HG03175 (cell line): Measurements from ENCODE around the gene YAF2.
"Not testable (repeated sequence)": the region's sequence is repeated elsewhere in the genome, so short reads cannot be mapped to it uniquely, and the experiment has no call there.

Experiments used
- ATAC-seq: cut with Tn5 transposase; IDR thresholded peaks from one replicate; pipeline ENCODE4 v1.9.1; 2021; ENCODE audit warnings: mild to moderate bottlenecking, moderate library complexity; ENCODE audit not compliant: unreplicated experiment

YAF2 gene

GRCh38 chr12:42199007-42199406 is 39.0 kb downstream of the YAF2 start:
- ATAC-seq, result no peak

GRCh38 chr12:42196723-42197603 is 41.1 kb downstream of the YAF2 start:
- ATAC-seq, result no peak

- ATAC-seq, result no peak
Measured at GRCh38 chr12:42192686-42193085, 45.4 kb downstream of the YAF2 start.

- ATAC-seq, result no peak
Measured at GRCh38 chr12:42192258-42192657, 45.8 kb downstream of the YAF2 start.

GRCh38 chr12:42190376-42190775 is 47.7 kb downstream of the YAF2 start:
- ATAC-seq, result no peak

- ATAC-seq, result not testable (repeated sequence)
Measured at GRCh38 chr12:42188275-42188674, 49.8 kb downstream of the YAF2 start.

GRCh38 chr12:42187799-42188198 is 50.2 kb downstream of the YAF2 start:
- ATAC-seq, result no peak

GRCh38 chr12:42186793-42187192 is 51.3 kb downstream of the YAF2 start:
- ATAC-seq, result peak; percentile 72

- ATAC-seq, result no peak
Measured at GRCh38 chr12:42182394-42182793, 55.7 kb downstream of the YAF2 start.

GRCh38 chr12:42180990-42181596 is 57.0 kb downstream of the YAF2 start:
- no peak for ATAC-seq

- no peak for ATAC-seq
Measured at GRCh38 chr12:42178101-42178500, 59.9 kb downstream of the YAF2 start.

- no peak for ATAC-seq
Measured at GRCh38 chr12:42174978-42175377, 63.1 kb downstream of the YAF2 start.

GRCh38 chr12:42173961-42174521 is 64.0 kb downstream of the YAF2 start:
- no peak for ATAC-seq

- ATAC-seq, result no peak
Measured at GRCh38 chr12:42172441-42173210, 65.4 kb downstream of the YAF2 start.

GRCh38 chr12:42167711-42168110 is 70.3 kb downstream of the YAF2 start:
- no peak for ATAC-seq

- no peak for ATAC-seq
Measured at GRCh38 chr12:42166501-42166900, 71.5 kb downstream of the YAF2 start.

GRCh38 chr12:42163913-42164312 is 74.1 kb downstream of the YAF2 start:
- ATAC-seq, result no peak

GRCh38 chr12:42162965-42163364 is 75.1 kb downstream of the YAF2 start:
- no peak for ATAC-seq

- no peak for ATAC-seq
Measured at GRCh38 chr12:42162193-42162592, 75.9 kb downstream of the YAF2 start.

GRCh38 chr12:42161529-42161928 is 76.5 kb downstream of the YAF2 start:
- no peak for ATAC-seq

GRCh38 chr12:42156232-42156631 is 81.8 kb downstream of the YAF2 start:
- ATAC-seq, result no peak
